Measurements from ENCODE around the gene NKX1-2.
"Not testable (repeated sequence)": the region's sequence is repeated elsewhere in the genome, so short reads cannot be mapped to it uniquely, and the experiment has no call there.

NKX1-2 gene

GRCh38 chr10:124458473-124458872 is 8.6 kb upstream of the NKX1-2 start:
- H3K27ac ChIP-seq = peak overlapping the region in 1 of 21 experiments; percentile 63
- H3K4me3 ChIP-seq = no peak overlapping the region

- Histone ChIP-seq H3K27ac (no peak overlapping the region), H3K4me3 (no peak overlapping the region)
These were observed 5.6 kb upstream of the NKX1-2 start for GRCh38 chr10:124455441-124455840.

- Histone ChIP-seq H3K27ac (no peak overlapping the region), H3K4me3 (no peak overlapping the region)
These were observed 4.2 kb upstream of the NKX1-2 start for GRCh38 chr10:124453960-124454610.

- H3K27ac ChIP-seq = no peak overlapping the region
- H3K4me3 ChIP-seq = no peak overlapping the region
These were observed 1.4 kb upstream of the NKX1-2 start for GRCh38 chr10:124451276-124451675.

- no peak overlapping the region for H3K4me3 ChIP-seq
- H3K27ac ChIP-seq = no peak overlapping the region
These were observed 885 bp upstream of the NKX1-2 start for GRCh38 chr10:124450783-124451057.

- Histone ChIP-seq H3K4me3 (peak overlapping the region; percentile 2 to 51 (median 31)), H3K27ac (no peak overlapping the region)
These were observed 444 bp downstream of the NKX1-2 start for GRCh38 chr10:124449170-124450011.

GRCh38 chr10:124448696-124449169 is 1.1 kb downstream of the NKX1-2 start:
- peak overlapping the region in 2 of 7 experiments; percentile 34 to 43 for H3K4me3 ChIP-seq
- H3K27ac ChIP-seq = no peak overlapping the region

- no peak overlapping the region for H3K27ac ChIP-seq
- peak overlapping the region in 3 of 7 experiments; percentile 11 to 34 (median 12) for H3K4me3 ChIP-seq
These were observed 1.9 kb downstream of the NKX1-2 start for GRCh38 chr10:124447751-124448466.

- Histone ChIP-seq H3K27ac (no peak overlapping the region), H3K4me3 (peak overlapping the region in 3 of 7 experiments; percentile 8 to 34 (median 11))
These were observed 2.7 kb downstream of the NKX1-2 start for GRCh38 chr10:124446830-124447750.

GRCh38 chr10:124441694-124442093 is 8.1 kb downstream of the NKX1-2 start:
- H3K27ac ChIP-seq, H3K4me3 ChIP-seq: not testable (repeated sequence)

GRCh38 chr10:124436191-124436638 is 13.6 kb downstream of the NKX1-2 start:
- Histone ChIP-seq H3K4me3 (no peak overlapping the region), H3K27ac (no peak overlapping the region)

GRCh38 chr10:124435683-124436082 is 14.2 kb downstream of the NKX1-2 start:
- H3K4me3 ChIP-seq, H3K27ac ChIP-seq: not testable (repeated sequence)

- no peak overlapping the region for H3K4me3 ChIP-seq
- no peak overlapping the region for H3K27ac ChIP-seq
These were observed 16.4 kb downstream of the NKX1-2 start for GRCh38 chr10:124433461-124433860.

GRCh38 chr10:124430077-124430476 is 19.8 kb downstream of the NKX1-2 start:
- Histone ChIP-seq H3K27ac (no peak overlapping the region), H3K4me3 (no peak overlapping the region)

GRCh38 chr10:124429576-124429975 is 20.3 kb downstream of the NKX1-2 start:
- Histone ChIP-seq H3K4me3 (no peak overlapping the region), H3K27ac (no peak overlapping the region)

GRCh38 chr10:124428207-124428777 is 21.5 kb downstream of the NKX1-2 start:
- H3K27ac ChIP-seq = no peak overlapping the region
- H3K4me3 ChIP-seq = no peak overlapping the region

- H3K4me3 ChIP-seq = no peak overlapping the region
- no peak overlapping the region for H3K27ac ChIP-seq
These were observed 24.4 kb downstream of the NKX1-2 start for GRCh38 chr10:124425227-124425962.

GRCh38 chr10:124423813-124424212 is 26.0 kb downstream of the NKX1-2 start:
- H3K4me3 ChIP-seq = no peak overlapping the region
- no peak overlapping the region for H3K27ac ChIP-seq

All from skin epidermis (tissue), 12 donors.